NCI-H2171 (cell line): ENCODE data around the gene ZDHHC22.

Source experiments
- DNase-seq: peaks from one replicate; lab custom pipeline; 2025; lab: John Stamatoyannopoulos, UW

The ZDHHC22 gene

GRCh38 chr14:77157740-77158139 is 16.1 kb upstream of the ZDHHC22 start:
- DNase-seq = no peak

- DNase-seq = no peak
These were observed 13.5 kb upstream of the ZDHHC22 start for GRCh38 chr14:77155083-77155482.

GRCh38 chr14:77154421-77154820 is 12.8 kb upstream of the ZDHHC22 start:
- DNase-seq = no peak

GRCh38 chr14:77153802-77154201 is 12.2 kb upstream of the ZDHHC22 start:
- DNase-seq = no peak

DNA sequence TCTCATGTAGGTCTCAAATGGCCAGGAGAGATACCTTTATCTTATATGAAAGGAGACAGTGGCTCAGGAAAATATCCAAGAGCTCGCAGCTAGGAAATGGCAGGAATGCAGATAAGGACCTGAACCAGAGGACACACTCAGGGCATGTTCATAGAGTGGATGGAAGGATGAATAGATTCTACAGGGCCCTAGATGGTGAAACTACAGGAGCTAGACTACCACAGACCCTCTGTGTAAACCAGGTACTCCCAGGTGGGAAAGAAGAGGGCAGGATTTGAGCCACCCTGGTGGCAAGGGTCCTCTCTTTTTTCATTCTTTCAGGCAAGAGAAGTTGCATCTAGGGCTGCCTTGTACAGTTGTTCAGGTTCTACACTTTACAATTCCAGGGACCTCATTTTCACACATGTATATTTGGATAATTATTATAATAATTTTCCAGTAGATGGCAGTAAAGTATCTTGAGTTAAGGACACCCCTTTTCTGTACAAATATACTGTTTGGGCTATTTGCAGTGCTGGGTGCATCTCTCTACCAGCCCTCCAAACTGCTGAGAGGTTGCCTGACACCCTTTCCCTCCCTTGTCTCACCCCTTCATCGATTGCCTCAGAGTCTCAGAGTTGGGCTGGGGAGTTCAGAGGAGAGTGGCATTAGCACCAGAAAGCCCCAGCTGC is 10.5 kb upstream of the ZDHHC22 start:
- DNase-seq = peak; percentile 73

GRCh38 chr14:77151245-77151644 is 9.7 kb upstream of the ZDHHC22 start:
- DNase-seq = peak; percentile 53

DNA sequence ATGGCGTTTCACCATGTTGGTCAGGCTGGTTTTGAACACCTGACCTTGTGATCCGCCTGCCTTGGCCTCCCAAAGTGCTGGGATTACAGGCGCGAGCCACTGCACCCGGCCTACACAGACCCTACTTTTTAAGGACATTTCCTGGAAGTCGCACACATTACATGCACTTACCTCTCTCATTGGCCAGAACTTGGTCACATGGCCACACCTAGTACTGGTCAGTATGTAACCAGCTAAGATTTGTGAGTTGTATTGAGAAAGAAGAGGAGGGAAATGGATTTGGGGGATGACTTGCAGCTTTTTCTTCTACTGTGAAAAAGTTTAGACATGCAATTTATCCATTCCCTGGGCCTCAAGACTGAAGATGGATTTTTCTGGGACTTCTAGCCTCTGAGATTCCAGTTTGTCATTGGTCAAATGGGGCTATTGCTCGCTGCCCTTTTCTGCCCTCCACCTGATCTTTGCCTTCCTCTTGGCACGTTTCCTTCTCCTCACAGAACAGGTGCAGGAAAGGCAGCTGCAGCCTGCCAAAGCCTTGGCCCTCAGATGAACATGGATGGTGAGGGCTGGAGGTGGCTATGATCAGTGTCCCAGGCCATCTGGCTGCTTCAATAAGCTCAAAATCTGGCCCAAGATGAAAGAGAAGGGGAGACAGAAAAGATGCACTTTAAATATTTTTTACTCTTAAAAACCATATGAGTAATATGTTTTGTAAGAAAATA is 7.1 kb upstream of the ZDHHC22 start:
- no peak for DNase-seq

DNA sequence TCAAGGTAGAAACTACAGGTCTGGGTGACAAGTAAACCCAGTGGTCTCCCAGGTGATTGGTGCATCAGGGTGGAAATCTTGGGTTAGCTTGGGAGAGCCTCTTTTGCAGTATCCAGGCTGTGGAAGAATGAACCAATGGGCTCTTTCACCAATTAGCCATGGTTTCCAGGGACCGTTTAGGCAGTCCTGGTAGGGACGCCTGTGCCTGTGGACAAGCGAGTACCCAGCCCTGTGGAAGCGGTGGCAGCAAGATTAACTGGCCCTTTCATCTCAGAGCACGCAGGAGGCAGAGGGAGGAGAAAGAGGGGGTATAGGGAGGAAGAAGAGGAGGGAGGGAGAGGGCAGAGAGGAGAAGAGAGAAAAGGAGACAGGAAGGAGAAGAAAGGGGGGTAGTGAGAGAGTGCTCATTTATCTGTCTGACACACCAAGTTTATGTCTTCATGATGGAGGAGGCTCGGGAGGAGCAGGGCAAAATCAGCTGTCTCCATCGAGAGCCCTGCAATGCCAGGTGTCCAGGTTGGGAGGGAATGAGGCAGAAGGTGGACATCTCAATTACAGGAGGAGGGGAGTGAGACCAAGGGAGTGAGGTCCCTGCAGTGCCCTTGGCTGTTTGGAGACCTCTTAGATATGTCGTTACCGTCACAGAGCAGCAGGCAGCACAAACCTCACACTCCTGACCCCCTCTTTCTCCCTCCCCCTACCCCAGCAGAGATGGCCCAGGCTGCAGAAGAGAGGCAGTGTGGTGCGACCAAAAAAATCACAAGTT is 4.6 kb upstream of the ZDHHC22 start:
- no peak for DNase-seq

DNA sequence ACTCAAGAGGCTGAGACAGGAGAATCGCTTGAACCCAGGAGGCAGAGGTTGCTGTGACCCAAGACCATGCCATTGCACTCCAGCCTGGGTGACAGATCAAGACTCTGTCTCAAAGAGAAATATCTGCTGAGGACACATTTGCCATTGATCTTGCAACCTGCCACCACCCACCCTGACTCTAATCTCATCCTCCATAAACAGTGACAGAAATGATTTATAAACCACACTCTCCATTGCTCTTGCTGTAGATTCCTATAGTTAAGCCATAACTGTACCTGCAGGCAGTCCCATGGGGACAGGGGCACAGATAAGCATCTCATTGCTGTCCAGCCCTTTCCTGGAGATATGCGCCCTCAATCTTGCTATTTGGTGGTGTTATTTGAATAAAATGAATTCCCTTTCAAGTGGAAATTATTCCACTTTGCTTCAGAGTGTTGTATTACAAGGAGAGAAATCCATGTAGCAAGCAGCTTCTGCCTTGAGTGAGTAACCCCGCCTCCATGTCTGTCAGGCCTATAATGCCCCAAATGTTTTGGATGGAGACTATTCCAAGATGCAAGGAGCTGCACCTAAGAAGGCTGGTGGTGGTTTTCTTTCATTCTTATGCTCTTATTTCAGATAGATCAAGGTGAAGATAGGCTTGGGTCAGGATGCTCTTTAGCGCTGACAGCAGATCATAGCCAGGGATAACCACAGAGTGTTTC is 3.0 kb upstream of the ZDHHC22 start:
- DNase-seq = peak; percentile 33

GRCh38 chr14:77143071-77143470 is 1.5 kb upstream of the ZDHHC22 start:
- no peak for DNase-seq

DNA sequence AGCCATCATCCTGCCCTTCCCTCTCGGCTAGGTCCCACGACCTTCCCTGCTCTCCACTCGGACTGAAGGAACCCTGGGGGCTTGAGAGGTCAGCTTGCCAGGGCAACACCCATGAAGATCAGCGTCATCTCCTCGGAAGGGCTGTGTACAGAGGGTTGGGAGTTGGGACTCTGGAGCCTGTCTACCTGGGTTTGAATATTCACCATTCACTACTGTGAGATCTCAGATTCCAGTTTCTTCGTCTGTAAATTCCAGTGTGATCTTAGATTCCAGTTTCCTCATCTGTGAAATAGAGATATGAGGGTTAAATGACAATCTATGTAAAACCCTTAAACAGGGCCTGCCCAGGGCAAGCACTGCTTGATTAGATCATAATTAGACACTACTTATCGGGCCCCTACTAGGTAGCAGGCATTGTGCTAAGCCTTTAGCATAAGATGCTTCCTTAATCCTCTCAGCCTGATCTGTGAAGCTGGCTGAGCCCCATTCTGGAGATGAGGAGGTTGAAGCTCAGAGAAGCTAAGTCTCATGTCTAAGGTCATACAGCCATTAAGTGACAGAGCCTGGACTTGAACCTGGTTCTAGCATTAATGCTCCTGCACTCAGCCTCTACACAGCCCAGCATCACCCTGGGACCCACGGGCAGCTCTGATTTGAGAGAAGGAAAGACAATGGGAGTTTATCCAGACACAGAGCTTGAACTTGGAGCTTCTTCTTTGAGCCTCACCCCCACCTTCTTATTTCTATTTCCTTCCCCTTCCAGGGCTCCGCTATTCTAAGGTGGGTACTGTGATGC is 612 bp upstream of the ZDHHC22 start:
- no peak for DNase-seq

GRCh38 chr14:77140359-77141213 is 1.0 kb downstream of the ZDHHC22 start:
- DNase-seq = peak; percentile 45

GRCh38 chr14:77139540-77140358 is 1.8 kb downstream of the ZDHHC22 start:
- DNase-seq = peak; percentile 70

GRCh38 chr14:77139022-77139421 is 2.6 kb downstream of the ZDHHC22 start:
- no peak for DNase-seq

- no peak for DNase-seq
These were observed 7.8 kb downstream of the ZDHHC22 start for GRCh38 chr14:77133720-77134338.

DNA sequence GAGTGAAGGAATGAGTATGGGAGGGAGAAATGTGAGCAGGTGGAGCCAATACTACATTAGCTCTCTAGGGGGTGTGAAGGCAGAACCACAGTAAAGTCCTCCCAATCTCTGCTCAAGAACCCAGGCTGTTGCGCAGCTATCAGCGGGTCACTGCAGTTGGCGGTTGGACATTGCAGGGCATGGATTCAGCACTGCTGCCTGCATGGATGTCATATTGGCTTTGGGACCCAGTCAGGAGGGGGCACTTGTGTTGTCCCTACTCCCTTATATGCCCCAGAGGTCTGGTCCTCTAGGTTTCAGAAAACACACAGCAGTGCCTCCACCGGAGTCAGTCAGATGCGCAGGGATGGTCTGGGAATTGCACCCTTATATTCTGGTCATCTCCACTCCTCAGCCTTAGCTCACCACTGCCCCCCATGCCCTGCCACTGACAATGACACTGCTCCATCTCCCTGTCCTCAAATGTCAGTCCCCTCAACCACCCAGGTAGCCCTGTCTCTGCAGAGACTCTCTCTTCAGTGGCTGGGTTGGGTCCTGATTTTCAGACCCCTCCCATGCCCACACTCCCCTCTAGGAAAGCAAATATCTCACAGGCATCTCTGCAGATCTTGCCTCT is 9.6 kb downstream of the ZDHHC22 start:
- no peak for DNase-seq

DNA sequence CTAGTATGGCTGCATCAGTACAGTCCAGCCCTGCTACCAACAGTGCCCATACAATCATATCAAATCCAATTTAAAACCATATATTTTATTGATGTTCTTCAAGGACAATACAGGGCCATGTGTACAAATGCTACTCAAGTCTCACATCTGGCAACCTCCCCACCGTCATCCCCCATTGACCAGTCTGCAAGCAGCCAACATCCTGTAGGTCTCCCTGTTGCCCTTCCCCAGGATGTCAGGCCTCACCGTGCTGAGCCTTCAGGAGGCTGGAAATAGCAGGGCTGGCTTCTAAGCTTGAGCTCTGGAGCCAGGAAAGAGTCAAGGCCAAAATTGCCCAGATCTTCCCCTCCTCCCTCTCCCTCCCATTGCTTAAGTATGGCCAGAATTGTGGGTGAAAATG is 10.4 kb downstream of the ZDHHC22 start:
- DNase-seq = no peak

GRCh38 chr14:77130386-77130785 is 11.2 kb downstream of the ZDHHC22 start:
- no peak for DNase-seq

DNA sequence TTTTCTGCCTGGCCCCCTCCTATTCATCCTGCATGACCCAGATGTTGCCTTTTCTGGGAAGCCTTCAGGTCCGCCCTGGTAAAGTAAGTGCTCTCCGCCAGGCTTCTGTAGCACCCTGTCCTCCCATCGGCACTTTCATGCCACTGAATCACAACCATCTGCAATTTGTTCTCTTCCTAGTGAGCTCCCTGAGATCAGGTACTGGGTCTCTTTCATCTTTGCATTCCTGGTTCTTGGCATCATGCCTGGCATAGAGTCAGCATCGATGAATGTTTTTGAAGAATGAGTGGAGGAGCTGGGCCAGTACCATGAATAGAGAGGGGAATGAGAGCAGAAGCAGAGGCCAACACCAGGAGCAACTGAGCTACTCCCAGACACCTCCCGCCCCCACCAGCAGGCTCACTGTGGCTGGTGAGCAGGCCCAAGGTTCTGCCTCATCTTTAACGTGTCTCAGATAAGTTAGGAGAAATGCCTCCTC is 13.1 kb downstream of the ZDHHC22 start:
- DNase-seq = peak; percentile 11
